GM18505 (cell line): ENCODE measurements around the gene CHST11.
A peak's percentile ranks its signal among the peaks of the same experiment; 100 is the strongest.

Experiments used
- ATAC-seq: cut with Tn5 transposase; IDR thresholded peaks from one replicate; pipeline ENCODE4 v1.9.1; 2021; ENCODE audit not compliant: unreplicated experiment
- POLR2A ChIP-seq: IDR thresholded peaks from 4 replicates; pipeline ENCODE4 v1.6.1; 2011; ENCODE audit warnings: borderline replicate concordance; ENCODE audit not compliant: insufficient read depth, insufficient read length; ENCODE audit errors: extremely low read depth

The CHST11 gene

DNA sequence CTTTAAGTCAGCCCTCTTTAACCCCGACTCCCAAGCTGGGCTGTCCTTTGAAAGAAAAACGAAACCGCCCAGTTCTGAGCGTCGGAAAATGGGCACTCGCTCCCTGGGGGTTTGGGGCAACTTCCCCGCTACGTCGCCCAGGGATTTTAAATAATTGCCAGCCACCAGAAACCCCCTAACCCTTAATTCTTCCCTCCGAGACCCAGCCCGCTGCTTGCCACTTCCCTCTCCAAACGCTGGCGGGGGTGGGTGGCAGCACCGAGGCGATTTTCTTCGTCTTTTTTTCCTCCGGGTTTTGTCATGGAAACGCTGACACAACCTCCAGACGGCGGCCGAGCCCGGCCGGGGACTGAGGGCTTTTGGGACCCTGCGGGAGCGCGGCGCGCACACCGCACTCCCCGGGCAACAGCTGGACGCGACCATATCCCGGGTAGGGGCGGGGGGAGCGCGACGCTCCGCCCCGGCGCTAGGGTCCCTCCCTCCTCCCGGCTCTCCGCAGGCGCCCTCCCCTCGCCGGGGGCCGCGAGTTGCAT is at the start of gene CHST11:
TSS of gene CHST11 (plus strand) at position 532 of the 533 bp plus-strand sequence.
- peak; percentile 70 for ATAC-seq
- TF ChIP-seq POLR2A, result no peak

DNA sequence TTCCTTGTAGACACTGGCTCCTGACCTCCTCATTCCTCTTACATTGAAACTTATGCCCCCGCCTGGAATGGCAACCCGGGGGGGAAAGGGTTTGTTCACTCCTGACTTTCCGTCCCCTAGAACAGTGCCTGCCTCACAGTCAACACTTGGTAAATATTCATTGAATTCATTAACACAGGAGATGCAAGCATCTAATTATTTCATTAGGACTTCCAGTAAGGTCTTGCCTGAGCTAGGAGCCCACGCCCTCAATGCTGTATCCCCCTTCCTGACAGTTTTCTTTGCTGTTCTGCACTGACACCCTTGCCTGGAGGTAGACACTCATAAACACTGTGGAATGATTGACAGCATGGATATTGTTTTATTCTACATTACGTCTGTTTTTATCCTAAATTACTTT is 49.3 kb upstream of the CHST11 start:
- ATAC-seq, result no peak
- TF ChIP-seq POLR2A, result no peak

DNA sequence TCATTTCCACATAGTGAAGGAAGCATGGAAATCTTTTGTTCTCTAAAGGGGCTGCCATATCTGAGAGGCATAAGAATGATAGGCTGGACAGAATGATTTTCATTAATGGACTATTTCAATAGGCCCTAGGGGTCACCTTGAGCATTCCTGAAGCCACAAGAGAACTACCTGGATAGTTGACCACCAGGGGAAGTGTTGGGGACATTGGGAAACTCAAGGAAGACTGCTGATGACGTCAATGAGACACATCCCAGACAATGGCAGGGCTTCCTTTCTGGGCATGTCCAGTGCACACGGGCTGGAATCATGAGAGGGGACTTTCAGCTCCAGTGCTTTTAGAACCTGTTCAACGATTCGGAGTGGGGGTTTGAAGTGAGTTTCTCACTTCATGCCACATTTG is 48.8 kb upstream of the CHST11 start:
- no peak for ATAC-seq
- TF ChIP-seq POLR2A, result no peak

DNA sequence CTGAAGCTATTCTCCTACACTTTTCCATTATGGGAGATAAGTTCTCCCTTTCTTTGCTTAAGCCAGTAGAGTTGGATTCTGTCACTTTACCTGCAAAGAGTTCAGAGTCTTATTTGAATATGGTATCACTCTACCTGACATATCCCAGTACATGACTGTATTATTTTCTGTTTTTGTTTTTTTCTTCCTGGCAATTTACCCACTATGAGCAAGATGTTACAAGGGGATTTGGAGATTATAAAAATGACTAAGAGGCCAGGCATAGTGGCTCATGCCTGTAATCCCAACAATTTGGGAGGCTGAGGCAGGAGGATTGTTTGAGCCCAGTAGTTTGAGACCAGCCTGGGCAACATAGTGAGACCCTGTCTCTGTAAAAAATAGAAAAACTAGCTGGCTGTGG is 46.4 kb upstream of the CHST11 start:
- no peak for TF ChIP-seq POLR2A
- no peak for ATAC-seq

DNA sequence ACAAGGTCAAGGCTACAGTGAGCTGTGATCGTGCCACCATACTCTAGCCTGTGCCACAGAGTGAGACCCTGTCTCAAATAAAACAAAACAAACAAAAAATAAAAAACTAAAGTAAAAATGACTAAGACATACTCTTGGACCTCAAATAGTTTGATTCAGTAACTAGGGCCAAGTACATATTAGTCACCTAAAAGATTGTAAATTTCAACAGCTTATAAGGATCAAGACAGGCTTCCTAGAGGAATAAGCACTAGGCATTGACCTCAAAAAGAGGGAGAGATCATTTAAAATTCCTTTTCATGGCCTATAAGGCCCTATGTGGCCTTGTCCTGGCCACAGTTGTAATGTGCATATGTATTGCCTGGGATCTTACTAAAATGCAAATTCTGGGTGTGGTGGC is 46.0 kb upstream of the CHST11 start:
- ATAC-seq, result no peak
- no peak for TF ChIP-seq POLR2A

DNA sequence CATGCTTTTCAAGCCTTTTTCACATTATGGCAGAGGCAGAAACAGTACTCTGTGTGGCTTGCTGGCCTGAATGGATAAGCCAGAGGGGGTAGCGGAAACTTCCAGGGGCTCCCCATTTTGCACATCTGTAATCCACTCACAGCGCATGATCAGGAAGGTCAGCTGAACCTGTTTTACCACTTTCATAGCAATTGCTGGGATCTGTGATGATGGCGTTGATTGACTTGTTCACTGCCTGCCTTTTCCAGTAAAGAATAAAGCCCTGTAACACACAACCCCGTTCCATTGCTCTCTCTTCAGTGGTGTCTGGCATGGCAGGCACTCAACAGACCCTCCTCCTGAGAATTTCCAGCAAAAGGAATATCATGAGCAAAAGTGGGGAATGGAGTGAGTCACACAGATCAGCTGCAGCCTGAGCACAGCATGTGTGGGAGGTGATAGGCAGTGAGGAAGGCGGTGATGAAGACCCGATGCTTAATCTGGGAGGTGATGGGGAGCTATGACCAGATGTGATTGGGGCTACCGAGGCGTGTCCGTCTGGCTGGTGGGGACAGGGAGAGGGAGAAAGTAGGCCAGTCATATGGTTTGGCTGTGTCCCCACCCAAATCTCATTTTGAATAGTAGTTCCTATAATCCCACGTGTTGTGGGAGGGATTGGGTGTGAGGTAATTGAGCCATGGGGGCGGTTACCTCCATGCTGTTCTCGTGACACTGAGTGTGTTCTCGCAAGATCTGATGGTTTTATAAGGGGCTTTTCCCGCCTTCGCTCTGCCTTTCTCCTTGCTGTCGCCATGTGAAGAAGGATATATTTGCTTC is 44.7 kb upstream of the CHST11 start:
- TF ChIP-seq POLR2A, result no peak
- no peak for ATAC-seq

DNA sequence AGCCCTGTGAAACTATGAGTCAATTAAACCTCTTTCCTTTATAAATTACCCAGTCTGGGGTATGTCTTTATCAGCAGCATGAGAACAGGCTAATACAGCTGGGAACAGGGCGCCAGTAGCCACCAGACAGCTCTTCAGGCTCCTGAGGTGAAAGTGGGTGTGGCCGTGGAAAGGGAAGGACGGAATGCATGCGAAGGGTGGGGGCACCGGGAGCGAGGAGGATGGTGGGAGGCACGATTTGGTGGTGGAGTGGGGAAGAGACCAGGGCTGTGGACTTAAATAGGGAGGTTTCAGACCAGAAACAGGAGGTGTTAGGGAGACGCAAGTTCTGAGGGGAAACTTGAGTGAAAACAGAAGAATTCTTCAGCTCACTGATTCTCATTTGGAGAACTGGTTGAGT is 44.1 kb upstream of the CHST11 start:
- ATAC-seq, result no peak
- TF ChIP-seq POLR2A, result no peak

DNA sequence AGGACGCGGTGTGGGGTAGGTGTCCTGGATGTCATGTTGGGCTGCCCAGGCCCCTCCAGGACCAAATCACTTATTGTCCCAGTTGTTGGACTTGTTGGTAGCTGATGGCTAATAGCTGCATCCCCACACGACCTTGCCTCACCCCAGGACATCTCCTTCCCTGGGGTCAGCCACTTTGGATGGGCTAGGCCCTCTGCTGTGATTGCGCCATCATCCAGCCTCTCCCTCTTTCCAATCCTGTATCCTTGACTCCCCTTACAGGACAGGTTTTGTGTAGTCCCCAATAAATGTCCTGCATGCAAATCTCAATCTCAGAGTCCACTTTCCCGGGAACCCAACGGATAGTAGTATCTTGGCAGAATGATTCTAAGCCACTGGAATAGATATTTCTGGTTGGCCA is 43.4 kb upstream of the CHST11 start:
- no peak for TF ChIP-seq POLR2A
- ATAC-seq, result no peak

DNA sequence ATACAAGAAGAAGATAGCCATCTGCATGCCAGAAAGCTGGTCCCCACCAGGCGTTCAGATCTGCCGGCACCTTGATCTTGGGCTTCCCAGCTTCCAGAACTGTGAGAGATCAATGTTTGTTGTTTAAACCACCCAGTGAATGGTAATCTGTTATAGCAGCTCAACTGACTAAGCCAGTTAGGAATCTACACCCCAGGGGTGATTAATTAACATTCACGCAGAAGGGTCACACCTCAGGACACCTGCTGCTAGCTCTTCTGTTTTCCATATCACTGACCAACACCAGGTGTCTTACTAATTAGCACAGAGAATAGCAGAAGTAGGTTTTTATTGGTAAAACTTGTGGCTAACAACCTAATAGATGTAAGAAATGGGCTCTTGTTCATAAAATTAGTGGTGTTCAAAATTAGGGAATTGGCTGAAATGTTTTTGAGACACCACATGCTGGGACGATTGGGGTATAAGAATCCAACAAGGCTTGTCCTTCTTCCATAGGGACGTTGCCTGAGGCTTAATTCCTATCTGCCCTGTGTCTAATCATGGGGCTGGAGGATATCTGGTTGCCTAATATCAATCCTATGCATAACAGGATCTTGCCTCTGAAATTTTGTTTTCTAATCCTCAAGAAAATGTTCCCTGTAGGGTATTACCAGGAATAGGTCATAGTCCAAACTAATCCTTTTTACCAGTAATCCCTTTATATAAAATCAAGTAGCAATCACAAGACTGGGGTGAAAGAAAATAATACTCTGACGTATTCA is 42.0 kb upstream of the CHST11 start:
- no peak for TF ChIP-seq POLR2A
- no peak for ATAC-seq

DNA sequence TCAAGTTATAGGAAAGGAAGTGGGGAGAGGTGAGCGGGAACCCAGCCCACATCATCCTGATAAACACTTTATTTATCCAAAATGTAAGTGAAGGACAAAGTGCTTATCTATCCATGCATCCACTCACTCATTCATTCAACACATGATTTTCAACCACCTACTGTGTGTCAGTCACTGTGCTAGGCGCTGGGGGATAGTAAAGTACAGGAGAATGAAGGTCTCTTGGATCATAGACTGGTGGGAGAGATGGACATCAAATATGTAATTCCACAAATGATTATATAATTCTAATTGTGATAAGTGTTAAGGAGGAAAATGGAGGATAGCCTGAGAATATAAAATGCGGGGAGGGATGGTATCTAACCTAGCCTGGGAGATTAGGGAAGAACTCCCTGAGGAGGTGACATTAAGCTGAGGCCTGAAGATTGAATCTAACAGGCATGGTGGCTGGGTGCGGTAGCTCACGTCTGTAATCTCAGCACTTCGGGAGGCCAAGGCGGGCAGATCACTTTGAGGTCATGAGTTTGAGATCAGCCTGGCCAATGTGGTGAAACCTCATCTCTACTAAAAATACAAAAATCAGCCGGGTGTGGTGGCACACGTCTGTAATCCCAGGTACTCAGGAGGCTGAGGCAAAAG is 41.3 kb upstream of the CHST11 start:
- no peak for TF ChIP-seq POLR2A
- no peak for ATAC-seq

DNA sequence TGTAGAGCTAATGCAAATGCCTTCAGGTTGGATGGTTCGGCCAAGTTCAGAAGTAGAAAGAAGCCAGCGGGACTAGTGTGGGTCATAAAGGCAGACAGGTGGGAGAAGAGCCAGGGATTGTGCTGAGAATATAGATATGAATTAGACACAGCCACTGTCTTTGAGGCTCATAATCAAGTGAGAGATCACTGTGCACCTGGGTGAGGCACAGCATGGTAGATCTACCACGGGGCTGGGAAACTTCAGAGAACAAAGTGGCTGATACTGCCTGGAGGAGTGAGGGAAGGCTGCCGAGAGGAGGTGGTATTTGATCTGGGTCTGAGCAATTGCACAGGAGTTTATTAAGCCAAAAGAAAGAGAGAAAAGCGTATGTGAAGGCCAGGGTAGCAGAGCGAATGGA is 40.6 kb upstream of the CHST11 start:
- no peak for ATAC-seq
- no peak for TF ChIP-seq POLR2A

DNA sequence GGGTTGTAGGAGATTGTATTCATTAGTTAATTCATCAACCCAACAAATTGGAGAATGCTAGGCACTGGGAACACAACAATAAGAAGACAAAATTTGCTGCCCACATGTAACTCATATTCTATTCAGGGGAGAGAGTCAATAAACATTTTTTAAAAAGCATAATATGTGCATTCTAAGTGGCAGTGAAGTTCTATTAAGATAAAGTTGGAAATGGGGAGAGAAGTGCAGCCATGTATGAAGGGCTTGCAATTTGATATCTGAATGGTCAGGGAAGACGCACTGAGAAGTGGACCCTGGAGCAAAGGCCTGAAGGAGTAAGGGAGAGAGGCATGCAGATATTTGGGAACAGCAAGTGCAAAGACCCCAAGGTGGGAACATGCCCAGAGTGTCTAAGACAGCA is 40.2 kb upstream of the CHST11 start:
- no peak for TF ChIP-seq POLR2A
- ATAC-seq, result no peak

DNA sequence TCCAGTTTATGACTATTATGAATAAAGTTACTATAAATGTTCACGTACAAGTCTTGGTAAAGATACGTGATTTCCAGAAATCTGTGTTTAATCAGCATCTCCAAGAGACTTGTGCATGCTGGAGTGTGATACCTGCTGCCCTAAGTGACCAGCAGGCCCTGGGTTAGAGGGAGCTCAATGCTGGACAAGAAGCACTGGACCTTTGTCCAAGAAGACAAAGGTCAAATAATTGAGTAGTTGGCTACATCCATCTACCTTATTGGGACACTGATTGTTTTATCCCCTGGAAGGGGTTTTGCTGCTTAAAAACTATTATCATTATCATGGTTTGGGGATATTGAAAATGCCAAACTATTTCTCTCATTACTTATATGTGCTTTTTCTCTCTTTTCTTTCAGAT is 37.0 kb upstream of the CHST11 start:
- TF ChIP-seq POLR2A, result no peak
- no peak for ATAC-seq
